Left forelimb (tissue), 1 donor: ENCODE measurements around the gene TBC1D5.

ENCODE experiments used
- DNase-seq: peaks from one replicate; pipeline ENCODE4 v3.0.0-alpha.2; 2018; ENCODE audit warnings: low spot score

The TBC1D5 gene

GRCh38 chr3:17162116-17162515 lies 580.3 kb downstream of the TBC1D5 start:
- no peak for DNase-seq

- no peak for DNase-seq
Measured at GRCh38 chr3:17160597-17160996, 581.8 kb downstream of the TBC1D5 start.

- DNase-seq: no peak
Measured at GRCh38 chr3:17158941-17159682, 583.3 kb downstream of the TBC1D5 start.

GRCh38 chr3:17157713-17158112 lies 584.7 kb downstream of the TBC1D5 start:
- no peak for DNase-seq

- no peak for DNase-seq
Measured at GRCh38 chr3:17156864-17157263, 585.6 kb downstream of the TBC1D5 start.

- no peak for DNase-seq
Measured at GRCh38 chr3:17155951-17156350, 586.5 kb downstream of the TBC1D5 start.

GRCh38 chr3:17154941-17155340 lies 587.5 kb downstream of the TBC1D5 start:
- DNase-seq: no peak

- DNase-seq: no peak
Measured at GRCh38 chr3:17154221-17154620, 588.2 kb downstream of the TBC1D5 start.

GRCh38 chr3:17153209-17153608 lies 589.2 kb downstream of the TBC1D5 start:
- no peak for DNase-seq

- DNase-seq: no peak
Measured at GRCh38 chr3:17151598-17152373, 590.6 kb downstream of the TBC1D5 start.

- no peak for DNase-seq
Measured at GRCh38 chr3:17149076-17149475, 593.4 kb downstream of the TBC1D5 start.

GRCh38 chr3:17144665-17144993 lies 597.8 kb downstream of the TBC1D5 start:
- no peak for DNase-seq

GRCh38 chr3:17143893-17144664 lies 598.4 kb downstream of the TBC1D5 start:
- no peak for DNase-seq

- DNase-seq: no peak
Measured at GRCh38 chr3:17142516-17142915, 599.9 kb downstream of the TBC1D5 start.

GRCh38 chr3:17141699-17142098 lies 600.7 kb downstream of the TBC1D5 start:
- DNase-seq: no peak

GRCh38 chr3:17140670-17141505 lies 601.5 kb downstream of the TBC1D5 start:
- no peak for DNase-seq

GRCh38 chr3:17138246-17139039 lies 604.0 kb downstream of the TBC1D5 start:
- no peak for DNase-seq

- no peak for DNase-seq
Measured at GRCh38 chr3:17137321-17137826, 605.1 kb downstream of the TBC1D5 start.

GRCh38 chr3:17136136-17136721 lies 606.2 kb downstream of the TBC1D5 start:
- DNase-seq: no peak

GRCh38 chr3:17135696-17136095 lies 606.7 kb downstream of the TBC1D5 start:
- no peak for DNase-seq
